ENCODE results near the gene ELP2.

DNA sequence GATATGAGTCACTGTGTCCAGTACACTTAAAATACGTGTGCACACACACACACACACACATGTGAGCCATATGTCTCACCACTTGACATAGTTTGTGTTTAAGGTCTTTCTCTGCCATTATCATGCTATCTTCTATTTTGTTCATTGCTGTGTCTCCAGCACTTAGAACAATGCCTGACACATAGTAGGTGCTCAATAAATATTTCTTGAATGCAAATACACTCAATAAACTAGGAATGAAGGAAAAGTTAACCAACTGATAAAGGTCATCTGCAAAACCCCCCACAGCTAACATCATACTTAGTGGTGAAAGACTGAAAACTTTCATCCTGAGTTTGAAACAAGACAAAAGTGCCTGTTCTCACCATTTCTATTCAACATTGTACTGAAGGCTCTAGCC, 62.0 kb downstream of the ELP2 start:
- TF ChIP-seq POLR2A (IDR thresholded peaks at IDR 0.05): no peak
- TF ChIP-seq, protein P1, sequence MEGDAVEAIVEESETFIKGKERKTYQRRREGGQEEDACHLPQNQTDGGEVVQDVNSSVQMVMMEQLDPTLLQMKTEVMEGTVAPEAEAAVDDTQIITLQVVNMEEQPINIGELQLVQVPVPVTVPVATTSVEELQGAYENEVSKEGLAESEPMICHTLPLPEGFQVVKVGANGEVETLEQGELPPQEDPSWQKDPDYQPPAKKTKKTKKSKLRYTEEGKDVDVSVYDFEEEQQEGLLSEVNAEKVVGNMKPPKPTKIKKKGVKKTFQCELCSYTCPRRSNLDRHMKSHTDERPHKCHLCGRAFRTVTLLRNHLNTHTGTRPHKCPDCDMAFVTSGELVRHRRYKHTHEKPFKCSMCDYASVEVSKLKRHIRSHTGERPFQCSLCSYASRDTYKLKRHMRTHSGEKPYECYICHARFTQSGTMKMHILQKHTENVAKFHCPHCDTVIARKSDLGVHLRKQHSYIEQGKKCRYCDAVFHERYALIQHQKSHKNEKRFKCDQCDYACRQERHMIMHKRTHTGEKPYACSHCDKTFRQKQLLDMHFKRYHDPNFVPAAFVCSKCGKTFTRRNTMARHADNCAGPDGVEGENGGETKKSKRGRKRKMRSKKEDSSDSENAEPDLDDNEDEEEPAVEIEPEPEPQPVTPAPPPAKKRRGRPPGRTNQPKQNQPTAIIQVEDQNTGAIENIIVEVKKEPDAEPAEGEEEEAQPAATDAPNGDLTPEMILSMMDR (IDR thresholded peaks at IDR 0.05): no peak

Measured in adrenal gland (tissue), 5 donors.